ENCODE data around the gene TCEA3. TPM values are rescaled to one million over a fixed set of nuclear protein-coding genes. Genes with fewer than 3 reads are reported as not detected.
A peak's percentile ranks its signal among the peaks of the same experiment; 100 is the strongest.

Gene TCEA3
- total RNA-seq, 1 donor from 2014 or later: 7.8 TPM

- intact Hi-C loops (cut with micrococcal nuclease): loop anchor here (1.0 to 10.0 kb wide), 5 partner anchors 13 to 610 kb away; partner anchors contain the start of genes ASAP3, PNRC2 and ZNF436
- Mint-ChIP-seq H3K4me3 (peak overlapping the region; percentile 90), H3K27me3 (no peaks in the 10 kb centered on the region), H3K9me3 (no peaks in the 10 kb centered on the region), H3K36me3 (ENCODE audit: low read depth) (peaks cover 16% of the 10 kb centered on the region), H3K27ac (peak overlapping the region; percentile 99), H3K4me1 (peaks cover 29% of the 10 kb centered on the region)
- no peak for DNase-seq
Measured at GRCh38 chr1:23344987-23345472, 79.5 kb downstream of the TCEA3 start.

- DNase-seq: peak; percentile 99
- Mint-ChIP-seq H3K9me3 (no peaks in the 10 kb centered on the region), H3K36me3 (ENCODE audit: low read depth) (peaks cover 19% of the 10 kb centered on the region), H3K27ac (peak within 1 kb of the TSS; percentile 99), H3K4me1 (peaks cover 35% of the 10 kb centered on the region), H3K27me3 (no peaks in the 10 kb centered on the region), H3K4me3 (peak within 1 kb of the TSS; percentile 90)
- intact Hi-C loops (cut with micrococcal nuclease): loop anchor here (1.0 to 10.0 kb wide), 4 partner anchors 25 to 610 kb away; partner anchors contain the start of genes ASAP3, PNRC2 and ZNF436
Measured at GRCh38 chr1:23344111-23344986, 80.2 kb downstream of the TCEA3 start, which contains the start of gene HNRNPR. HNRNPR (minus strand) TSS chr1:23344284; CDS start chr1:23341008, 3,276 bp downstream.

DNA sequence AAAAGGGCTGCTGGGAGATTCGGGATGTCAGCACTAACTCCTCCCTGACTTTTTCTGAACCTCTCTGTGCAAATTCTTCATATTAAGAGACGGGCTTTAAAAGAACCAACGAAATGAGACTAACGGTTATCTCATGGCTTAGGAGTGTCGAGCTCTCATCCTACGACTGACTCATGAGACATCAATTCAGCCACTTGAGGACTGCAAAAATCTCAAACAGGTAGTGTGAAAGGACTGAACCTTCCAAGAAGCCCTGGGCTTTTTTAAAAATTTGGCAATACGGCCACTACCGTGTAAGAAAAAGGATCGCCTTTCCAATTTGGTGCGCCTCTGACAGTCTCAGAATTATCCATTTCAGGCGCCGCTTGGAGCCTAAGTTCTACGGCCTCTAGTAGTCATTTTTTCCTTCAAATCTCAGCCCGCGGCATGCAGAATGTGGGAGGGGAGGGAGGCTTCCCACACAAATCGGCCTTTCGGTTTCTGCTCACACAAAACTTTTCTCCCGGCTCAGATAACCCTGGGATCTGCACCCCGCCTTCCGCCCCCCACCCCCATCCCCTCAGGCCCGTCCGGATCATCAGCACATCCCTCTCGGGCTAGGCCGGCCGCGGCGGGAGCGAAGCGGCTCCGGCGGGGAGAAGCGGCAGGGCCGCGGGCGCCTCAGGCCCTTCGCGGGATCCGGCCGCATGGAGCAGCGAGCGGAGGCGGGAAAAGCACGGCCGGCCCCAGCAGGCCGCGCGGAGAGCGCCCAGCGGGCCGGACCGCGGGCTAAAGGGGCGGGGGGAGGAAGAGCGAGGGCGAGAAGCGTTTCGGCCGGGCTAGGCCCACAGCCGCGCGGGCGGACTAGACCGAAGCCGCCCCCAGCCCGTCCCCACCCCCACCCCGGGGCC, 81.1 kb downstream of the TCEA3 start:
- Mint-ChIP-seq H3K27ac (peak overlapping the region; percentile 96), H3K27me3 (no peaks in the 10 kb centered on the region), H3K4me1 (peaks cover 41% of the 10 kb centered on the region), H3K4me3 (peak overlapping the region; percentile 90), H3K36me3 (ENCODE audit: low read depth) (peaks cover 22% of the 10 kb centered on the region), H3K9me3 (no peaks in the 10 kb centered on the region)
- intact Hi-C loops (cut with micrococcal nuclease): loop anchor here (1.0 to 10.0 kb wide), 5 partner anchors 26 to 611 kb away; partner anchors contain the start of genes ASAP3, PNRC2 and ZNF436
- peak; percentile 84 for DNase-seq

- H3K4me1 Mint-ChIP-seq: peaks cover 46% of the 10 kb centered on the region
- peaks cover 33% of the 10 kb centered on the region for H3K36me3 Mint-ChIP-seq (ENCODE audit: low read depth)
- peak overlapping the region; percentile 74 for H3K27ac Mint-ChIP-seq
- no peaks in the 10 kb centered on the region for H3K9me3 Mint-ChIP-seq
- intact Hi-C loops (cut with micrococcal nuclease): loop anchor here (2.0 to 10.0 kb wide), 4 partner anchors 63 to 613 kb away; partner anchors contain the start of genes ASAP3 and PNRC2
- DNase-seq: no peak
- H3K27me3 Mint-ChIP-seq: no peaks in the 10 kb centered on the region
- H3K4me3 Mint-ChIP-seq: peak overlapping the region; percentile 90
Measured at GRCh38 chr1:23341931-23342692, 82.4 kb downstream of the TCEA3 start.

- peak overlapping the region; percentile 0 for H3K27ac Mint-ChIP-seq
- no peaks in the 10 kb centered on the region for H3K9me3 Mint-ChIP-seq
- H3K4me1 Mint-ChIP-seq: peaks cover 42% of the 10 kb centered on the region
- DNase-seq: no peak
- H3K36me3 Mint-ChIP-seq (ENCODE audit: low read depth): peaks cover 46% of the 10 kb centered on the region
- intact Hi-C loops (cut with micrococcal nuclease): loop anchor here (5.0 to 10.0 kb wide), 3 partner anchors 143 to 615 kb away; partner anchors contain the start of genes ASAP3 and PNRC2
- peak overlapping the region; percentile 90 for H3K4me3 Mint-ChIP-seq
- H3K27me3 Mint-ChIP-seq: no peaks in the 10 kb centered on the region
Measured at GRCh38 chr1:23339632-23340031, 84.9 kb downstream of the TCEA3 start.

DNA sequence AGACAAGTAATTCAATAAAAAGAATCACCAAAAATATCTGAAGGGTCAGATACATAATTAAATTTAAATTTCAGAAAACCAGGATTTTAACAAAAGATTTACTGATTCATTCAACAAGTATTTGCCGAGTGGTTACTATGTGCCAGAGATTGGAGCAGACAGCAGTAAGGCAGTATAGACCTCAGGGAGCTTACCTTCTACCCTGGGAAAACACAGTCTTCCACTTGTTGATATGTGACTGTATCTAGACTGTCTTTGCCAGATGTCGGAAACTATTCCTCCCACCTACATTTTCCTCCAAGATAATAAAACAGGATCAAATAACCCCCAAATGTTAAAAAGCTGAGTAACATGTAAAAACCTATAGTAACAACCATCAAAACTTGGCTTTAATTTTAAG, 86.7 kb downstream of the TCEA3 start:
- DNase-seq: no peak
- Mint-ChIP-seq H3K27me3 (no peaks in the 10 kb centered on the region), H3K4me1 (peaks cover 42% of the 10 kb centered on the region), H3K9me3 (no peaks in the 10 kb centered on the region), H3K36me3 (ENCODE audit: low read depth) (peaks cover 56% of the 10 kb centered on the region), H3K4me3 (no peak overlapping the region), H3K27ac (no peak overlapping the region)
- intact Hi-C loops (cut with micrococcal nuclease): no loop called here

GRCh38 chr1:23331713-23332112, 92.8 kb downstream of the TCEA3 start:
- Mint-ChIP-seq H3K27ac (no peak overlapping the region), H3K4me1 (peaks cover 26% of the 10 kb centered on the region), H3K4me3 (no peak overlapping the region), H3K9me3 (no peaks in the 10 kb centered on the region), H3K27me3 (no peaks in the 10 kb centered on the region), H3K36me3 (ENCODE audit: low read depth) (peaks cover 68% of the 10 kb centered on the region)
- DNase-seq: no peak
- intact Hi-C loops (cut with micrococcal nuclease): no loop called here

Other genes with a start within 250 kb of the TCEA3 start
- not detected in 2 replicates for gene HTR1D, start 207.2 kb downstream of the TCEA3 start, total RNA-seq
- 229 and 235 TPM in 2 replicates for gene HNRNPR, start 80.5 kb downstream of the TCEA3 start, total RNA-seq
- gene ZNF436, start 54.9 kb downstream of the TCEA3 start, total RNA-seq: 5.2 TPM in 2 replicates
- 0.40 and 0.63 TPM in 2 replicates for gene ASAP3, start 59.4 kb upstream of the TCEA3 start, total RNA-seq
- 30.4 and 33.7 TPM in 2 replicates for gene E2F2, start 106.5 kb upstream of the TCEA3 start, total RNA-seq
- gene ID3, start 134.8 kb upstream of the TCEA3 start, total RNA-seq: 21.2 and 23.5 TPM in 2 replicates